Nephron progenitor cell (in vitro differentiated cells): Measurements from ENCODE around the gene NAA30.
"Not testable (repeated sequence)": the region's sequence is repeated elsewhere in the genome, so short reads cannot be mapped to it uniquely, and the experiment has no call there.

Experiments
- DNase-seq: peaks from one replicate; pipeline ENCODE4 v3.0.0; 2021
- H3K27ac Mint-ChIP-seq: 2 replicates; pipeline ENCODE4 v1.8.0; 2021; ENCODE audit warnings: mild to moderate bottlenecking, moderate library complexity, mixed read lengths
- H3K27me3 Mint-ChIP-seq: 2 replicates; pipeline ENCODE4 v1.8.0; 2021; ENCODE audit warnings: mild to moderate bottlenecking, low read depth, mixed read lengths; ENCODE audit not compliant: poor library complexity
- H3K36me3 Mint-ChIP-seq: 2 replicates; pipeline ENCODE4 v1.8.0; 2021; ENCODE audit warnings: low read depth, mixed read lengths
- H3K4me1 Mint-ChIP-seq: 2 replicates; pipeline ENCODE4 v1.8.0; 2021; ENCODE audit warnings: mixed read lengths
- H3K4me3 Mint-ChIP-seq: 2 replicates; pipeline ENCODE4 v1.8.0; 2021; ENCODE audit warnings: mild to moderate bottlenecking, moderate library complexity, mixed read lengths
- H3K9me3 Mint-ChIP-seq: 2 replicates; pipeline ENCODE4 v1.8.0; 2021; ENCODE audit warnings: mild to moderate bottlenecking, moderate library complexity, mixed read lengths
- TF ChIP-seq, protein P1 (sequence below): fragments of 200-600 bp; sonication (generic); IDR thresholded peaks from 2 replicates; pipeline ENCODE4 v1.5.0; 2021; ENCODE audit warnings: antibody characterized with exemption

Gene NAA30

DNA sequence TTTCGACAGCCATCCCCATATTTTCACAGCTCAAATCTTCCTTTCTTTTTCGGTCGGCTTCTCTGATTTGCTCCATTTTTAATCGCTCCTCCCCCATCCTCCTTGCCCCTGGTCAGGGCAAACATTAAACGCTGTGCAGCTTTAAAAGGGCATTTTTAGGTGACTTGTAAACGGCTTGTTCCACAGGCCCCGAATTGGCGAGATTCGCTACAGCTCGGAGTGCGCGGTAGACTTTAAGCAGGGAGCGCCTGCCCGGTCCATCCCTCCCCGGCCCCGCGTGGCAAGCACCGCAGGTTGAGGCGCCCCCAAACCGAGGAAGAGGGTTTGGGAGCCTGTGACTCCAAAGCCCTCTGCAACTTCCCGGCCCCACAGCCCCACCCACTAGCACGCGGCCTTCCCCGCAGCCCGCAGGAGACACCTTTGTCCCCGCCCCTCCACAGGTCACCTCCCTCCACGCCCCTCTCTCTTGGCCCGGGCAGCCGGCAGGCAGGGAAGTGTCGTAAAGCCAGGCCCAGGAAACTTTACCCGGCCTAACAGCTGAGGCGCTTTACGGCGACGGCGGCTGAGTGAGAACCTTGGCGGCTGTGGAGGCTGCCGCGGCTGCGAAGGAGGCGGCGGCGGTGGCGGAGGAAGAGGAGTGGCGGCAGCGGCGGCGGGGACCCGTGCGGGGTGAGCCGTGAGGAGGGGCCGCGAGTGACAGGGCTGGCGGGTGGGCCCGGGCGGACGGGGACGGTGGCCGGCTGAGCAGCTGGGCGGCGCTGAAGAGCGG, at the start of gene NAA30:
Gene NAA30, plus strand, starts transcription at position 550 of the 769 bp plus-strand sequence. CDS start 372 bp downstream, outside the sequence.
- H3K4me1 Mint-ChIP-seq: peaks cover 48% of the 10 kb centered on the region
- peak within 1 kb of the TSS; percentile 67 for H3K27ac Mint-ChIP-seq
- peak; percentile 92 for DNase-seq
- peaks cover 7% of the 10 kb centered on the region for H3K27me3 Mint-ChIP-seq
- TF ChIP-seq, protein P1, sequence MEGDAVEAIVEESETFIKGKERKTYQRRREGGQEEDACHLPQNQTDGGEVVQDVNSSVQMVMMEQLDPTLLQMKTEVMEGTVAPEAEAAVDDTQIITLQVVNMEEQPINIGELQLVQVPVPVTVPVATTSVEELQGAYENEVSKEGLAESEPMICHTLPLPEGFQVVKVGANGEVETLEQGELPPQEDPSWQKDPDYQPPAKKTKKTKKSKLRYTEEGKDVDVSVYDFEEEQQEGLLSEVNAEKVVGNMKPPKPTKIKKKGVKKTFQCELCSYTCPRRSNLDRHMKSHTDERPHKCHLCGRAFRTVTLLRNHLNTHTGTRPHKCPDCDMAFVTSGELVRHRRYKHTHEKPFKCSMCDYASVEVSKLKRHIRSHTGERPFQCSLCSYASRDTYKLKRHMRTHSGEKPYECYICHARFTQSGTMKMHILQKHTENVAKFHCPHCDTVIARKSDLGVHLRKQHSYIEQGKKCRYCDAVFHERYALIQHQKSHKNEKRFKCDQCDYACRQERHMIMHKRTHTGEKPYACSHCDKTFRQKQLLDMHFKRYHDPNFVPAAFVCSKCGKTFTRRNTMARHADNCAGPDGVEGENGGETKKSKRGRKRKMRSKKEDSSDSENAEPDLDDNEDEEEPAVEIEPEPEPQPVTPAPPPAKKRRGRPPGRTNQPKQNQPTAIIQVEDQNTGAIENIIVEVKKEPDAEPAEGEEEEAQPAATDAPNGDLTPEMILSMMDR: no peak
- H3K36me3 Mint-ChIP-seq: no peaks in the 10 kb centered on the region
- no peaks in the 10 kb centered on the region for H3K9me3 Mint-ChIP-seq
- peak within 1 kb of the TSS; percentile 89 for H3K4me3 Mint-ChIP-seq

DNA sequence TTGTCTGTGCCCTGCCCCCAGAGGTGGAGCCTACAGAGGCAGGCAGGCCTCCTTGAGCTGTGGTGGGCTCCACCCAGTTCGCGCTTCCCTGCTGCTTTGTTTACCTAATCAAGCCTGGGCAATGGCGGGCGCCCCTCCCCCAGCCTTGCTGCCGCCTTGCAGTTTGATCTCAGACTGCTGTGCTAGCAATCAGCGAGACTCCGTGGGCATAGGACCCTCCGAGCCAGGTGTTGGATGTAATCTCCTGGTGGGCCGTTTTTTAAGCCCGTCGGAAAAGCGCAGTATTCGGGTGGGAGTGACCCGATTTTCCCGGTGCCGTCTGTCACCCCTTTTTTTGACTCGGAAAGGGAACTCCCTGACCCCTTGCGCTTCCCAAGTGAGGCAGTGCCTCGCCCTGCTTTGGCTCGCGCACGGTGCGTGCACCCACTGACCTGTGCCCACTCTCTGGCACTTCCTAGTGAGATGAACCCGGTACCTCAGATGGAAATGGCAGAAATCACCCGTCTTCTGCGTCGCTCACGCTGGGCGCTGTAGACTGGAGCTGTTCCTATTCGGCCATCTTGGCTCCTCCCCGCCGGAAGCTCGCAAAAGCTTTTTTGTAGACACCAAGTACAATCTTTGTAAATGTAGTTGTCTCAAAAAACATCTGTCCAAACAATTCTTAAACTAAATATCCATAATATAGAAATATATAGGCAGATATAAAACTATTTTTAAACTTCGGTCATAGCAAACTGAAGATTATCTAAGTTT, 46.7 kb upstream of the NAA30 start:
- Mint-ChIP-seq H3K9me3 (peaks cover 33% of the 10 kb centered on the region), H3K36me3 (peaks cover 12% of the 10 kb centered on the region), H3K4me3 (peak overlapping the region; percentile 79)
- DNase-seq, H3K27ac Mint-ChIP-seq, H3K4me1 Mint-ChIP-seq, H3K27me3 Mint-ChIP-seq: not testable (repeated sequence)

DNA sequence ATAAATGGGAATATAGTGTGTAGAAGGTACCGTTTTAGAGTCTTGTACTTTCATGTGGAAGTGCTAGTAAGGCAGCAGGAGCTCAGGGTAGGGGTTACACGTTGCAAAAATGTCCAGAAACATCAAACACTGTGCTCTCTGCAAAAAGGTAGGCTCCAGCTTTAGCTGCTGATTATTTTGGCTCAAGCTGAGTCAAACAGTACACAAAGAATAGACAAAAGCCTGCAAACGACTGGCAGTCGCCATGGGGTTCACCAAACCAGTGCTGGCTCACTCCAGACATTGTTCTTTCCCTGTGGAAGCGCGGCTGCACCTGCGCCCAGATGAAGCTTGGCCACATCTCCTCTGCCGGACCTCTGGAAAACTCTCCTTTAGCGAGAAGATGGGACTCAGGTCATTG, 45.3 kb upstream of the NAA30 start:
- no peak overlapping the region for H3K27ac Mint-ChIP-seq

DNA sequence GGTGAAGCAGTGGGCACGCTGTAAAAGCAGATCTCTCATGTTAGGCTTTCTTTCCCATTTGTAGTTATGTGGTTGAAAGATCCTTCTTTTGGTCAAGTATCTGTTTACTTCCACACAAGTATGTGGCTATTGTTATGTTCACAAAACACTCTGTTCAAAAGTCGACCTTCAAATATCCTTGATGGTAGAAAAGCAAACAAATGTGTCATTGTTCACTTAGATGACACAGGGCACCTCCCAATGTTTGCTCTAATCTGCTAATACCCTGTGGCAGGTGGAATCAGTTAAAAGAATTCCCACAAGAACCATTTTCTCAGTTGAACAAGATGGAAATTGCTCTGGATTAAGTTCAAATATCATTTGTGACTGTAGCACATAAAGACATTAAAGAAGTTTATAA, 43.6 kb upstream of the NAA30 start:
- H3K27ac Mint-ChIP-seq: no peak overlapping the region
- TF ChIP-seq, protein P1: no peak
- H3K9me3 Mint-ChIP-seq: peaks cover 26% of the 10 kb centered on the region
- peaks cover 4% of the 10 kb centered on the region for H3K4me1 Mint-ChIP-seq
- H3K36me3 Mint-ChIP-seq: peaks cover 12% of the 10 kb centered on the region
- no peaks in the 10 kb centered on the region for H3K27me3 Mint-ChIP-seq
- DNase-seq: no peak
- no peak overlapping the region for H3K4me3 Mint-ChIP-seq

More for the DNA sequence above, 45.3 kb upstream of the NAA30 start:
- TF ChIP-seq, protein P1: no peak
- Mint-ChIP-seq H3K9me3 (peaks cover 34% of the 10 kb centered on the region), H3K36me3 (peaks cover 12% of the 10 kb centered on the region), H3K4me3 (no peak overlapping the region), H3K27me3 (no peaks in the 10 kb centered on the region), H3K4me1 (peaks cover 4% of the 10 kb centered on the region)
- no peak for DNase-seq

DNA sequence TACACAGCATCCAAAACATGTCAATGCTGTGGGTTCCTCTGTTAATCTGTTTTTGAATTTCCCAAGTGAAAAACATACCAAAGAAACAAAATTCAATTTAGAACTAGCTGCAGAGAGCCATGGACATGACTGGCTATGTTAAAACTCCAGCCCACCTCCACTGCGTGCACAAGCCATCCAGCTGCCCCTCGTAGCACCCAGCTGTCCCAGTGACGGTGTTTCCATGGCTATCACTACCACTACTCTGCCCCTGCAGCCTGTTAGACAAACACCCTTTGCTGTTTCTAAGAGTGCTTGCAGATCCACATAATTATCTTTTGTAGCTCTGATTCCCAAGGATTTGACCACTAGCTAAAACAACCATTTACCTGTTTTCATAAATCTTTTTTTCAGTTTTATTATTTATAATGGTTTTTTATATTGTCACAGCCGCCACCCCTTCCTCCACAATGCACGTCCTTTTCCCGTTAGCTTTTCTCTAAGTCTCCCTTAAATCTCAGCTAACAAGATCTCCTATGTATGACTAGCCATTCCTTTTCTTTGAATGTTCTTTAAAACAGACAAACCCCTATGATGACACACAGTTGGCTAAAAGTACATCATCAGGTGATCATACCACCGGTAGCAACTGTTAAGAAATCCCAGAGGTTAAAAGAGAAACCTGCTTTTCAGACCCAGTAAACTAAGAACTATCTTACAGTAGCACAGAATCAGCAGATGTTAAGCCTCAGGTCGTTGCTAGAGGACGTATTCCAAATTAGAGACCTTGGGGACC, 37.8 kb upstream of the NAA30 start:
- Mint-ChIP-seq H3K4me3 (no peak overlapping the region), H3K27ac (peak overlapping the region; percentile 66), H3K36me3 (no peaks in the 10 kb centered on the region), H3K9me3 (peaks cover 3% of the 10 kb centered on the region), H3K27me3 (no peaks in the 10 kb centered on the region), H3K4me1 (peaks cover 7% of the 10 kb centered on the region)
- TF ChIP-seq, protein P1: no peak
- no peak for DNase-seq
